IMR-90 (cell line): Measurements from ENCODE around the gene SERPINA6. TPM values are rescaled to one million over a fixed set of nuclear protein-coding genes. Genes with fewer than 3 reads are reported as not detected.

Experiments
- ATAC-seq: fragments of 200-7000 bp; cut with Tn5 transposase; 2 replicates; pipeline ENCODE4 v1.9.1; 2020; ENCODE audit warnings: low read depth, mild to moderate bottlenecking, moderate library complexity
- BruUV-seq: library from RNA; stranded (reverse); fragments of 400-500 nt; replicated peaks from 2 replicates; lab custom pipeline; 2021; lab: Mats Ljungman, UMichigan
- CTCF ChIA-PET: fragments of 300-600 bp; formaldehyde crosslinking; extraction: SDS; loops from one replicate; lab custom pipeline; 2021; ENCODE audit warnings: antibody characterized with exemption; lab: Yijun Ruan, JAX
- POLR2A ChIA-PET: fragments of 300-600 bp; sonication (Branson Sonifier 250); formaldehyde crosslinking; loops from one replicate; lab custom pipeline; 2022; ENCODE audit warnings: antibody characterized with exemption; ENCODE audit not compliant: unreplicated experiment; lab: Charles Lee
- DNase-seq: peaks from one replicate; pipeline ENCODE4 v3.0.0; 2013
- H2AFZ ChIP-seq: replicated peaks from 2 replicates; pipeline ENCODE3; 2013; ENCODE audit warnings: low read length, mild to moderate bottlenecking; ENCODE audit not compliant: poor library complexity
- H2AK5ac ChIP-seq: 2 replicates; pipeline ENCODE4 v1.6.1; 2013; ENCODE audit warnings: low read depth, low read length, inconsistent platforms
- H2AK9ac ChIP-seq: replicated peaks from 2 replicates; pipeline ENCODE3; 2013; ENCODE audit warnings: mild to moderate bottlenecking, low read depth, low read length, moderate library complexity; ENCODE audit not compliant: poor library complexity
- H2BK120ac ChIP-seq: 2 replicates; pipeline ENCODE4 v1.6.1; 2013; ENCODE audit warnings: low read depth, low read length, inconsistent platforms
- H2BK15ac ChIP-seq: 3 replicates; pipeline ENCODE4 v1.6.1; 2013; ENCODE audit warnings: low read depth, low read length, inconsistent platforms
- H2BK20ac ChIP-seq: 2 replicates; pipeline ENCODE4 v1.6.1; 2013; ENCODE audit warnings: low read depth, mild to moderate bottlenecking, inconsistent platforms, low read length, moderate library complexity
- H2BK5ac ChIP-seq: 2 replicates; pipeline ENCODE4 v1.6.1; 2013; ENCODE audit warnings: mild to moderate bottlenecking, low read depth, low read length, inconsistent platforms; ENCODE audit not compliant: poor library complexity, severe bottlenecking
- H3K14ac ChIP-seq: replicated peaks from 2 replicates; pipeline ENCODE4 v1.6.1; 2013; ENCODE audit warnings: low read depth, low read length, inconsistent platforms
- H3K18ac ChIP-seq: 2 replicates; pipeline ENCODE4 v1.6.1; 2013; ENCODE audit warnings: low read depth, low read length, control low read depth
- H3K23ac ChIP-seq: 2 replicates; pipeline ENCODE4 v1.6.1; 2013; ENCODE audit warnings: low read depth, low read length, inconsistent platforms
- H3K27ac ChIP-seq: 2 replicates; pipeline ENCODE4 v1.5.1; 2013; ENCODE audit warnings: mild to moderate bottlenecking, control low read depth, low read length; ENCODE audit not compliant: insufficient read depth
- H3K27me3 ChIP-seq: 2 replicates; pipeline ENCODE4 v1.6.1; 2013; ENCODE audit warnings: low read length; ENCODE audit not compliant: control insufficient read depth, insufficient read depth
- H3K36me3 ChIP-seq: 2 replicates; pipeline ENCODE4 v1.6.1; 2013; ENCODE audit warnings: low read length, mixed read lengths; ENCODE audit not compliant: control insufficient read depth, insufficient read depth
- H3K4ac ChIP-seq: 2 replicates; pipeline ENCODE4 v1.6.1; 2013; ENCODE audit warnings: low read depth, low read length, inconsistent platforms
- H3K4me1 ChIP-seq: 2 replicates; pipeline ENCODE4 v1.6.1; 2013; ENCODE audit warnings: low read length, mixed read lengths; ENCODE audit not compliant: control insufficient read depth, insufficient read depth
- H3K4me2 ChIP-seq: 2 replicates; pipeline ENCODE4 v1.6.1; 2013; ENCODE audit warnings: low read depth, mild to moderate bottlenecking, control low read depth, low read length, moderate library complexity
- H3K4me3 ChIP-seq: 2 replicates; pipeline ENCODE4 v1.5.1; 2013; ENCODE audit warnings: low read depth, mild to moderate bottlenecking, control low read depth, low read length, moderate library complexity; ENCODE audit not compliant: insufficient read depth
- H3K56ac ChIP-seq: 2 replicates; pipeline ENCODE4 v1.6.1; 2013; ENCODE audit warnings: low read length, inconsistent platforms; ENCODE audit not compliant: insufficient read depth; ENCODE audit errors: extremely low read depth
- H3K79me1 ChIP-seq, 2 experiments: 2 replicates each; pipeline ENCODE4 v1.6.1; 2013; ENCODE audit warnings: low read length in 2 of 2, inconsistent platforms in 1 of 2, low read depth in 1 of 2
- H3K9ac ChIP-seq: 2 replicates; pipeline ENCODE4 v1.6.1; 2013; ENCODE audit warnings: low read depth, low read length, control low read depth
- H3K9me1 ChIP-seq: 2 replicates; pipeline ENCODE4 v1.6.1; 2013; ENCODE audit warnings: low read length, inconsistent platforms; ENCODE audit not compliant: insufficient read depth
- H3K9me3 ChIP-seq: 2 replicates; pipeline ENCODE4 v1.6.1; 2013; ENCODE audit warnings: low read length; ENCODE audit not compliant: control insufficient read depth, insufficient read depth
- H4K20me1 ChIP-seq: 2 replicates; pipeline ENCODE4 v1.6.1; 2013; ENCODE audit warnings: low read length, inconsistent platforms; ENCODE audit not compliant: insufficient read depth
- H4K5ac ChIP-seq: 2 replicates; pipeline ENCODE4 v1.6.1; 2013; ENCODE audit warnings: mild to moderate bottlenecking, low read depth, low read length, control low read depth
- H4K8ac ChIP-seq, 2 experiments: 2 replicates each; pipeline ENCODE4 v1.6.1; 2013; ENCODE audit warnings: low read depth in 2 of 2, low read length in 2 of 2, control low read depth in 1 of 2, inconsistent platforms in 1 of 2
- H4K91ac ChIP-seq: 2 replicates; pipeline ENCODE4 v1.6.1; 2013; ENCODE audit warnings: low read depth, low read length, inconsistent platforms; ENCODE audit not compliant: insufficient read depth
- CEBPB ChIP-seq: IDR thresholded peaks from 2 replicates; pipeline ENCODE4 v1.6.1; 2012; ENCODE audit warnings: low read depth, low read length, improper control_type of control experiment
- CHD1 ChIP-seq: IDR thresholded peaks from 2 replicates; pipeline ENCODE4 v1.6.1; 2012; ENCODE audit warnings: low read depth, low read length, improper control_type of control experiment
- FOS ChIP-seq: fragments of 150-350 bp; IDR thresholded peaks from 2 replicates; pipeline ENCODE4 v1.6.1; 2016; ENCODE audit warnings: low read depth, low read length
- MAFK ChIP-seq: IDR thresholded peaks from 2 replicates; pipeline ENCODE4 v1.6.1; 2012; ENCODE audit warnings: low read depth, low read length, improper control_type of control experiment
- MAZ ChIP-seq: IDR thresholded peaks from 2 replicates; pipeline ENCODE4 v1.6.1; 2012; ENCODE audit warnings: low read depth, mild to moderate bottlenecking, low read length, improper control_type of control experiment, moderate library complexity, borderline replicate concordance
- NFE2L2 ChIP-seq: fragments of 150-350 bp; IDR thresholded peaks from 2 replicates; pipeline ENCODE4 v1.6.1; 2016; ENCODE audit warnings: low read depth, mild to moderate bottlenecking, low read length
- RAD21 ChIP-seq: IDR thresholded peaks from 2 replicates; pipeline ENCODE4 v1.6.1; 2012; ENCODE audit warnings: low read length, improper control_type of control experiment
- dilution Hi-C: fragments of 300-500 bp; cut with HindIII; formaldehyde crosslinking; loops from one replicate; pipeline ENCODE4 v1.14.3; 2018; ENCODE audit warnings: low sequenced_read_pairs; ENCODE audit not compliant: unreplicated experiment
- in situ Hi-C: fragments of 300-500 bp; cut with MboI; formaldehyde crosslinking; loops from 3 replicates; pipeline ENCODE4 v1.14.3; 2019; ENCODE audit warnings: low sequenced_read_pairs, inconsistent platforms, mixed read lengths
- intact Hi-C: fragments of 100-400 bp; cut with micrococcal nuclease; formaldehyde crosslinking; loops from 2 replicates; pipeline ENCODE4 v1.10.0; 2022
- polyA plus RNA-seq, 3 experiments: library from polyadenylated mRNA; depleted of rRNA; stranded (reverse); fragments of >200 nt; gene quantifications; 2 replicates each; pipeline ENCODE4 v1.2.3, GENCODE V29; 2012; ENCODE audit warnings: low replicate concordance in 1 of 3
- total RNA-seq: library from RNA; depleted of rRNA; stranded (reverse); fragments of >200 nt; gene quantifications from 2 replicates; pipeline ENCODE4 v1.2.3, GENCODE V29; 2012
- TF ChIP-seq, protein P1 (sequence below): fragments of 150-350 bp; IDR thresholded peaks from 2 replicates; pipeline ENCODE4 v1.6.1; 2016; ENCODE audit warnings: low read depth, mild to moderate bottlenecking, low read length, moderate library complexity, borderline replicate concordance
- TF ChIP-seq, protein P2 (sequence below): conservative IDR thresholded peaks from 2 replicates; pipeline ENCODE4 v1.5.1; 2012; ENCODE audit warnings: mild to moderate bottlenecking, low read depth, low read length, improper control_type of control experiment

Gene SERPINA6
- total and polyA plus RNA-seq, 2 of the 4 experiments (the other 2 are of a cell fraction) = not detected

DNA sequence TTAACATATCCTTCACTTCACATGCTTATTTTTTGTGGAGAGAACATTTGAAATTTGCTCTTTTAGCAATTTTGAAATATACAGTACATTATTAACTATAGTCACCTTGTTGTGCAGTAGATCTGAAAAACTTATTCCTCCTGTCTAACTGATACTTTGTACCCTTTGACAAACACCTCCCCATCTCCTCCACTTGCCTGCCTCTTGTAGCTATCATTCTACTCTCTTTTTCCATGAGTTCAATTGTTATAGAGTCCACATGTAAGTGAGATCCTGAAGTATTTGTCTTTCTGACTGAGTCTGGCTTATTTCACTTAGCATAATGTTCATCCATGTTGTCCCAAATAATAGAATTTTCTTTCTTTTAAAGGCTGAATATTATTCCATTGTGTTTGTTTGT lies 9.5 kb upstream of the SERPINA6 start:
- in situ Hi-C loops = no loop called here
- H2AFZ ChIP-seq = no peak overlapping the region
- no peak overlapping the region for H2AK5ac ChIP-seq
- ATAC-seq (no peak), DNase-seq (no peak)
- H3K4ac ChIP-seq = no peak overlapping the region
- no peaks in the 10 kb centered on the region for H3K36me3 ChIP-seq
- no peaks in the 10 kb centered on the region for H3K79me1 ChIP-seq
- H4K91ac ChIP-seq = no peak overlapping the region
- no peak overlapping the region for H2BK120ac ChIP-seq
- no peak overlapping the region for H3K56ac ChIP-seq
- H3K14ac ChIP-seq = no peak overlapping the region
- H3K9me1 ChIP-seq = no peaks in the 10 kb centered on the region
- H3K9ac ChIP-seq = no peak overlapping the region
- H2BK20ac ChIP-seq = no peak overlapping the region
- no peaks in the 10 kb centered on the region for H3K4me1 ChIP-seq
- H3K27me3 ChIP-seq = no peaks in the 10 kb centered on the region; the same call in 1 of the 2 replicates
- POLR2A ChIA-PET = no interaction called here
- intact Hi-C loops = no loop called here
- H3K4me2 ChIP-seq = no peak overlapping the region
- H4K5ac ChIP-seq = no peak overlapping the region
- no TSS peak for BruUV-seq
- no peak overlapping the region for H3K4me3 ChIP-seq
- no peak overlapping the region for H2BK5ac ChIP-seq
- H2AK9ac ChIP-seq = no peak overlapping the region
- dilution Hi-C loops = no loop called here
- CTCF ChIA-PET = no interaction called here
- no peak overlapping the region for H3K18ac ChIP-seq
- no peak overlapping the region for H3K23ac ChIP-seq
- no peak overlapping the region for H3K27ac ChIP-seq
- H3K9me3 ChIP-seq = no peaks in the 10 kb centered on the region
- no peak overlapping the region for H2BK15ac ChIP-seq
- TF ChIP-seq, protein P1, sequence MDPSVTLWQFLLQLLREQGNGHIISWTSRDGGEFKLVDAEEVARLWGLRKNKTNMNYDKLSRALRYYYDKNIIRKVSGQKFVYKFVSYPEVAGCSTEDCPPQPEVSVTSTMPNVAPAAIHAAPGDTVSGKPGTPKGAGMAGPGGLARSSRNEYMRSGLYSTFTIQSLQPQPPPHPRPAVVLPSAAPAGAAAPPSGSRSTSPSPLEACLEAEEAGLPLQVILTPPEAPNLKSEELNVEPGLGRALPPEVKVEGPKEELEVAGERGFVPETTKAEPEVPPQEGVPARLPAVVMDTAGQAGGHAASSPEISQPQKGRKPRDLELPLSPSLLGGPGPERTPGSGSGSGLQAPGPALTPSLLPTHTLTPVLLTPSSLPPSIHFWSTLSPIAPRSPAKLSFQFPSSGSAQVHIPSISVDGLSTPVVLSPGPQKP = no peak
- no peak for TF ChIP-seq CEBPB
- TF ChIP-seq FOS = no peak
- TF ChIP-seq, protein P2, sequence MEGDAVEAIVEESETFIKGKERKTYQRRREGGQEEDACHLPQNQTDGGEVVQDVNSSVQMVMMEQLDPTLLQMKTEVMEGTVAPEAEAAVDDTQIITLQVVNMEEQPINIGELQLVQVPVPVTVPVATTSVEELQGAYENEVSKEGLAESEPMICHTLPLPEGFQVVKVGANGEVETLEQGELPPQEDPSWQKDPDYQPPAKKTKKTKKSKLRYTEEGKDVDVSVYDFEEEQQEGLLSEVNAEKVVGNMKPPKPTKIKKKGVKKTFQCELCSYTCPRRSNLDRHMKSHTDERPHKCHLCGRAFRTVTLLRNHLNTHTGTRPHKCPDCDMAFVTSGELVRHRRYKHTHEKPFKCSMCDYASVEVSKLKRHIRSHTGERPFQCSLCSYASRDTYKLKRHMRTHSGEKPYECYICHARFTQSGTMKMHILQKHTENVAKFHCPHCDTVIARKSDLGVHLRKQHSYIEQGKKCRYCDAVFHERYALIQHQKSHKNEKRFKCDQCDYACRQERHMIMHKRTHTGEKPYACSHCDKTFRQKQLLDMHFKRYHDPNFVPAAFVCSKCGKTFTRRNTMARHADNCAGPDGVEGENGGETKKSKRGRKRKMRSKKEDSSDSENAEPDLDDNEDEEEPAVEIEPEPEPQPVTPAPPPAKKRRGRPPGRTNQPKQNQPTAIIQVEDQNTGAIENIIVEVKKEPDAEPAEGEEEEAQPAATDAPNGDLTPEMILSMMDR = no peak
- no peak for TF ChIP-seq CHD1
- TF ChIP-seq NFE2L2 = no peak
- no peak for TF ChIP-seq RAD21
- no peak for TF ChIP-seq MAFK
- no peak for TF ChIP-seq MAZ
- H4K8ac ChIP-seq = no peak overlapping the region
- H4K20me1 ChIP-seq = no peaks in the 10 kb centered on the region
